ENCODE measurements around the gene GABPA.
"Not testable (repeated sequence)": the region's sequence is repeated elsewhere in the genome, so short reads cannot be mapped to it uniquely, and the experiment has no call there.

- TF ChIP-seq CTCF (IDR thresholded peaks at IDR 0.05); MXI1 (IDR thresholded peaks at IDR 0.05; ENCODE audit: low read depth, low read length); CHD2 (IDR thresholded peaks at IDR 0.05; ENCODE audit: low read length, partially characterized antibody); EP300 (IDR thresholded peaks at IDR 0.05; ENCODE audit: borderline replicate concordance in 1 of 2, low read depth in 1 of 2, low read length in 1 of 2); IRF3 (IDR thresholded peaks at IDR 0.05; ENCODE audit: low read depth, low read length); RAD21 (IDR thresholded peaks at IDR 0.05; ENCODE audit: low read length); USF2 (IDR thresholded peaks at IDR 0.05; ENCODE audit: borderline replicate concordance, low read depth, low read length): not testable (repeated sequence)
These were observed 39.3 kb upstream of the GABPA start for GRCh38 chr21:25695461-25695860.

Data from SK-N-SH (cell line).